ENCODE measurements around the gene SYT6.
"Not testable (repeated sequence)": the region's sequence is repeated elsewhere in the genome, so short reads cannot be mapped to it uniquely, and the experiment has no call there.

SYT6 gene

GRCh38 chr1:114063544-114063943 lies 90.1 kb downstream of the SYT6 start:
- no peak for DNase-seq

GRCh38 chr1:114062477-114063099 lies 91.1 kb downstream of the SYT6 start:
- DNase-seq, result no peak

- no peak for DNase-seq
These were observed 92.4 kb downstream of the SYT6 start for GRCh38 chr1:114061121-114061830.

GRCh38 chr1:114058236-114058635 lies 95.4 kb downstream of the SYT6 start:
- DNase-seq, result not testable (repeated sequence)

GRCh38 chr1:114054148-114054547 lies 99.5 kb downstream of the SYT6 start:
- no peak for DNase-seq

GRCh38 chr1:114048232-114048631 lies 105.4 kb downstream of the SYT6 start:
- no peak for DNase-seq

- DNase-seq, result no peak
These were observed 110.1 kb downstream of the SYT6 start for GRCh38 chr1:114043548-114043947.

GRCh38 chr1:114043054-114043453 lies 110.6 kb downstream of the SYT6 start:
- DNase-seq, result no peak

- no peak for DNase-seq
These were observed 113.2 kb downstream of the SYT6 start for GRCh38 chr1:114040273-114041015.

Measured in NCI-H2029 (cell line).